GM18511 (cell line): ENCODE data around the gene OR4K14.
"Not testable (repeated sequence)": the region's sequence is repeated elsewhere in the genome, so short reads cannot be mapped to it uniquely, and the experiment has no call there.

Source experiments
- ATAC-seq: cut with Tn5 transposase; IDR thresholded peaks from one replicate; pipeline ENCODE4 v1.9.1; 2021; ENCODE audit warnings: mild to moderate bottlenecking, moderate library complexity; ENCODE audit not compliant: unreplicated experiment

OR4K14 gene, protein sequence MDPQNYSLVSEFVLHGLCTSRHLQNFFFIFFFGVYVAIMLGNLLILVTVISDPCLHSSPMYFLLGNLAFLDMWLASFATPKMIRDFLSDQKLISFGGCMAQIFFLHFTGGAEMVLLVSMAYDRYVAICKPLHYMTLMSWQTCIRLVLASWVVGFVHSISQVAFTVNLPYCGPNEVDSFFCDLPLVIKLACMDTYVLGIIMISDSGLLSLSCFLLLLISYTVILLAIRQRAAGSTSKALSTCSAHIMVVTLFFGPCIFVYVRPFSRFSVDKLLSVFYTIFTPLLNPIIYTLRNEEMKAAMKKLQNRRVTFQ

DNA sequence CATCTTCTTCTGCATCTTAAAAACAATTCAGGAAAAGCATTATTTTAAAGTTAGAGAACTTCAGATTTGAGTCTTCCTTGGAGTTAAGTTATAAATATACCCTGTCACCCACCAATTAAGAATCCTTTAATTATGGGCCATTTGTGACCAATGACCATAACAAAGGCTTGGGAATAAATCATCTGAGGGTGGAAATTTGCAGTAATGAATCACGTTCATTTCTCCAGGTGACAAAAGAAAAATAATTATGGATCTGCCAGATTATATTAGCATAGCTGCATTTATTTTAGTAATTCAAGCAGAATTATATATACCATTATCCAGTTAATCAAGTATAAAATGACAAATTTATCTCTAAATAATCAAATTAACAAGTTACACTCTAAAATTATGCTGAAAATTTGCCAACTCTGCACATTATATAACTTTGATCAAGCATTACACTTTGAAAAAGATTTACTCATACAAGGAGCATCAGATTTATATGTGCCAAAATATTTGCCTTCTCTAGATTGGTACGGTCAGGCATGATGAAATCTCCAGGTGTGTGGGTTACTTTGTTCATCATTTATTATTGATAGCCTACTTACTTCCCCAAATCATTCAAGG is at the start of gene OR4K14:
Gene OR4K14, minus strand, starts transcription at position 51 of the 609 bp plus-strand sequence. CDS start 4,114 bp downstream, outside the sequence.
- ATAC-seq: no peak

DNA sequence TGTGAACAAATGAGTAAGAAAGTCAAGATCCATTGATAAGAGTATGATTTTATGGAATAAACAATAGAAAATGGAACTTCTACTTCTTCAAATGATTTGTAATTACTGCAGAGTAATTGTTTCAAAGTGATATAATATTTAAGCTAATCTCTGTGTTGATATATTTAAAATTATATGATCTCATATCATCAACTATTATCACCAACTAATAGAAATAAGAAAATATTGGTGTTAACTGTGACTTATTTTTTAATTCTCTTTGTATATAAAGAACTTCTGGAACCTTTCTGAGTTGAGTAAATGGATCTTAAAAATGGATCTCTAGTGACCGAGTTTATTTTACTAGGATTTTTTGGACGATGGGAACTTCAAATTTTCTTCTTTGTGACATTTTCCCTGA is 40.6 kb upstream of the OR4K14 start, which contains the start of gene OR4L1:
Gene OR4L1, plus strand, starts transcription at position 301 of the 400 bp plus-strand sequence. Its CDS starts 0 bp downstream, at position 301.
- no peak for ATAC-seq

DNA sequence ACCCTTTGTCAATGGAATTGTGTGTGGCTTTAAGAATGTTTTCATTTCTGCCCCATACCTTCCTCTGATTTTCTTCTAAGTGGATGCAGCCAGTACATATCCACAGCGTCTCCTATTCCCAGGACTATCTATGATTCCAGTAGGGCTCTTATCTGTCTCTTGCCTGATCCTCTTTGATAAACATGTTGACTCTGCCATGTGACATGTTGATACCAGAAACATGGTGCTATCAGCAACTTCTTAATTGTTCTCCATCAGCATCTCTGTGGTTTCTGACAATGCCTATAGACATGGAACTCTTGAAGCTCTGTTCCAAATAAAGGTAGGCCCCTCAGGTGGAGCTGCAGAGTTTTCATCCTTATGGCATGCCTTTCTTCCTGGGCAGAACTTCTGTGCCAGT is 29.1 kb upstream of the OR4K14 start:
- ATAC-seq: no peak

DNA sequence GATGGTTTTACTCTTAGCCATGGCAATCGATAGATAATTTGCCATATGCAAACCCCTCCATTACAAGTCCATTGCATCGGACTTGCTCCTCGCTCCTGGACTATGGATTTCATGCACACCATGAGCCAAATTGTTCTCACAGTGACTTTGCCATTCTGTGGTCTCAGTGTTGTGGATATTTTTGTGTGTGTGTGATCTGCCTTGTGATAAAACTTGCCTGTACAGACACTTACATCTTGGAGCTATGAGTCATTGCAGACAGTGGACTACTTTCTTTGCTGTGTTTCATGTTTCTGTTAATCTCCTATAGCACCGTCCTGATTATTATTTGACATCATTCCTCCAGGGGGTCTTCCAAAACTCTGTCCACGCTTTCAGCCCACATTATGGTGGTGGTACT is 25.1 kb upstream of the OR4K14 start:
- ATAC-seq: no peak

DNA sequence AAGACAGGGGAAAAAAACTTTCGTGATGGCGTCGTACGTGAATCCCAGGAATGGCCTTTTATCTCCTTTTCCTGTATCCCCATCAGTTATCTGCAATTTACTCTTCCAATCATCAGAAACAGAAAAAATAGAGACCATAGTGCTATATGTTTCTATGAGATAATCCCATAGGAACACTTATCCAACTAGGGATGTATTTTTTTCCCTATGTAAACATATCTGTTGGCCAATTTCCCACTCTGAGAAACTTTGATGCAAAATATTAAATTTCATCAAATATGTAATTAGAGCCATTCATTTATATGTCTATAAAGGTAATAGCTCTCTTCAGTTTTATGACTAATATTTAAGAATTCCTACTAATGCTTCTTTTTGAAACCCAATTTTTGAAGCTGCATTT is 16.8 kb upstream of the OR4K14 start, which contains the start of gene OR4K13:
Gene OR4K13, minus strand, starts transcription at position 101 of the 400 bp plus-strand sequence. CDS start 1,280 bp downstream, outside the sequence.
- ATAC-seq: no peak

DNA sequence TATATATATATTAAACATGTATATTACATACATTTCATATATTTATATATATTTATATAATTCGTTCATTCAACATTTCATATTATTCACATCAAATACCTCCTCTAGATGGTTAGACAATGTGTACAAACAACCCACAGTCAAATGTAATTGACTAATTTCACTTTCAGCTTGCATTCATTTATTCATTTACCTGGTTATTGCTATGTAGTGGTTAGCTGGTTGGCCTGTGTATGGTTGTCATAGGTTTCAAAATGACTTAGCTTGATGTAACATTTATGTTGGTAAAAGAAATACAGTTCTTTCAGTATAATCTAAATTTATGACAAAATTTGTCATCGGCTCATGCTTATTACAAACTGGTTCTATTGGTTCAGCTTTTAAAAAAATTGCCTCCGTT is 16.3 kb upstream of the OR4K14 start:
- ATAC-seq: no peak

DNA sequence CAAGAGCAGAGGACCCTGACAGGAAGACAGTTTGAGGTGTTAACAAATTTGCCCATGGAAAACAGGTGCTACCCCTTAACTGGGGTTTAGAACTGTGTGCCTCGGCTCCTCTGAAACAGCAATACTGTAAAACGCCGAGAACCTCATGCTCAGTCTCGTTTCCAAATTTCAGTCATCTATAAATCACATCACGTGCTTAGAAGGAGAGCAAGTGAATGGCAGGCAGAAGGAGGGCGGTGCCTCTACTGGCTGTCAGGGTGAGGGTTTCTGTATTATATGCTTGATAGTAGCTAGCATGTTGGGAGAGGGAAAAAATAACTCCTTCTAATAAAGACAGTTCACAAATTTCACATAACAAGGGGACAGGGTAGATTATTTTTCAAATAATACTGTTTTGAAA is 12.0 kb upstream of the OR4K14 start:
- no peak for ATAC-seq

DNA sequence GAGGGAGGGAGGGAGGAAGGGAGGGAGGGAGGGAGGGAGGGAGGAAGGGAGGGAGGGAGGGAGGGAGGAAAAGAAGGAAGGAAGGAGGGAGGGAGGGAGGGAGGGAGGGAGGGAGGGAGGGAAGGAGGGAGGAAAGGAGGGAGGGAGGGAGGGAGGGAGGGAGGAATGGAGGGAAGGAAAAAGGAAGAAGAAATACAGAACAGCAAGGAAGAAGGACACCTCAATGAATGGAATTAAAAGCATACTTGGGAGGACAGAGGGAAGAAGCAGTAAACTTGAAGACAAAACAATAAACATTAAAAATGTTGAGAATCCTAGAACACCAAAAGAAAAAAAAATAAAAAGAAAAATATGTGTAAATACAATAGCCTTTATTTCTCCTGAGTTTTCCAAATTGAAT is 11.0 kb downstream of the OR4K14 start:
- ATAC-seq: no peak

DNA sequence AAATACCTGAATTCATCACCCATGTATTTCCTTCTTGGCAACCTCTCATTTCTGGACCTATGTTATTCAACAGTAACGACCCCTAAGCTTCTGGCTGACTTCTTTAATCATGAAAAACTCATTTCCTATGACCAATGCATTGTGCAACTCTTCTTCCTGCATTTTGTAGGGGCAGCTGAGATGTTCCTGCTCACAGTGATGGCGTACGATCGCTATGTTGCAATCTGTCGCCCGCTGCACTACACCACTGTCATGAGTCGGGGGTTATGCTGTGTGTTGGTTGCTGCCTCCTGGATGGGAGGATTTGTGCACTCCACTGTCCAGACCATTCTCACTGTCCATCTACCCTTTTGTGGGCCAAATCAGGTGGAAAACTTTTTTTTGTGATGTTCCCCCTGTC is 16.8 kb downstream of the OR4K14 start:
- ATAC-seq: no peak

DNA sequence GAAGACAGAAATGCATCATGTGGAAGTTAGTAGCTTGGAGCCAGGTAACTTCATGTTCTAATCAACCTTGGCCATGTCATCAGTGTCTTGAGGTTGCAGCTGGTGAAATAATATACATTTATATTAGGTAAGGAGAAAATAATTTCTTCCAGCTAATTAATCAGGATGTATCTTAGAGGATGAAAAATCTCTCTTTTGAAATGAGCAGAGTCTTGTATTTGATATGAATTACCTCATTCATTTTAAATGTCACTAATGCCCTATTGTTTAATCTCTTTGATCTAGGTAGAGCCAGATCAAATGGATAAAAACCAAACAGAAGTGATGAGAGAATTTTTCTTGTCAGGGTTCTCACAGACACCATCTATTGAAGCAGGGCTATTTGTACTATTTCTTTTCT is 17.2 kb downstream of the OR4K14 start, which contains the start of gene OR4Q2:
Gene OR4Q2, plus strand, starts transcription at position 301 of the 400 bp plus-strand sequence.
- no peak for ATAC-seq

DNA sequence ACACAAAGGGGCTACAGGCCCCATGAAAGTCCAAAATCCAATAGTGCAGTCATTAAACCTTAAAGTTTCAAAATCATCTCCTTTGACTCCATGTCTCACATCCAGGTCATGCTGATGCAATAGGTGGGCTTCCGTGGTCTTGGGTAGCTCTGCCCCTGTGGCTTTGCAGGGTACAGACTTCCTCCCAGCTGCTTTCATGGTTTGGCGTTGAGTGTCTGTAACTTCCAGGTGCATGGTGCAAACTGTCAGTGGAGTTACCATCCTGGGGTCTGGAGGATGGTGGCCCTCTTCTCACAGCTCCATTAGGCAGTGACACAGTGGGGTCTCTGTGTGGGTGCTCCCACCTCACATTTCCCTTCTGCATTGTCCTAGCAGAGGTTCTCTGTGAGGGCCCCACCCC is 25.7 kb downstream of the OR4K14 start:
- ATAC-seq: no peak

DNA sequence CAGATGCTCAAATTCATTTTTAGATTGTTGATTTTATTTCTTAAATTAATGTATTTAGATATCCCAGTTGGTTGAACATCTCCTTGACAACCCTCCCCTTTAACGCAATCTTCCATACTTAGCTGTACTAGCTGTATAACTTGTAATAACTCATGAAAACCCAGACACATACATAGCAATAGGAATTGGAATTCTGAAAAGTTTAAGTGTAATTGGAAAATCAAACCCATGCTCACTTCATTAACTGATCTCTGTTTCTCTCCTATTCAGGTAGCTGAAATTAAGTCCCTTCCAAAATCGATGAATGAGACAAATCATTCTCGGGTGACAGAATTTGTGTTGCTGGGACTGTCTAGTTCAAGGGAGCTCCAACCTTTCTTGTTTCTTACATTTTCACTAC is 43.8 kb downstream of the OR4K14 start, which contains the start of gene OR4K15:
Gene OR4K15, plus strand, starts transcription at position 301 of the 400 bp plus-strand sequence. Its CDS starts 0 bp downstream, at position 301.
- ATAC-seq: no peak

DNA sequence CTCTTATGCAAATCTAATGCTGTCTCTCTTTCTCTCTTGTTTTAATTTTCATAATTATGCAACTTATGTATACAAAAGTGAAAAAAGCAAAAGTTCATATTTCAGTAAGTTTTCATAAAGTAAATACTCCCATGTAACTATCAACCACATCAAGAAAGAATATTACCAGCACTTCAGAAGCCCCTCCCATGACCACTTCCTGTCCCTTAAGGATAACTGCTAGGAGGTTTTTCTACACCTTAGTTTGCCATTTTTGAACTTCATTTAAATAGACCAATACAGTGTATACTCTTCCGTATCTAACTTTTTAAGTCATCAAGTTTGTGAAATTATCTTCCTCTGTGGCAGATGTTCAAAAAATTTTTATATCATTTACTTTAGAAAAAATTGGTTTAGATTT is 44.3 kb downstream of the OR4K14 start:
- ATAC-seq: no peak

DNA sequence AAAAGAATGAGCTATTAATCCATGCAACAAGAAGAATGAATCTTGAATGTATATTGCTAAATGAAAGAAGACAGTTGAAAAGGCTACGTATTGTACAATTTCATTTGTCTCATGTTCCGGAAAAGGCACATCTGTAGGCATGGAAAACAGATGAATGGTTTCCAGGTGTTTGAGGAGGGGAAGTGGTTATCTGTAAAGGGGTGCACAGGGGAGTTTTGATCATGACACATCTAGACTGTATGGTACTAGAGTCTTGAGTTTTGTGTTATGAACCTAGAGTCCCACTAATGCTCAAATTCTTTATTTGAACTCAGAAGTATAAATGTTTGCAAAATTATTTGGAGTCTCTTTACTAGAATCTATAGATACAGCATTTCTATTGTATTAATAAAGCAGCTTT is 49.4 kb downstream of the OR4K14 start:
- ATAC-seq: not testable (repeated sequence)
